Keratinocyte (primary cell): ENCODE results near the gene ZEB1. TPM values are rescaled to one million over a fixed set of nuclear protein-coding genes. Genes with fewer than 3 reads are reported as not detected.

ENCODE experiments used
- DNase-seq: peaks from one replicate; pipeline ENCODE4 v3.0.0-alpha.2; 2011; ENCODE audit warnings: low read depth, missing footprints, low spot score
- FAIRE-seq: peaks from 2 replicates; lab custom pipeline; 2011; peaks lifted over from hg19 to GRCh38; lab: Jason Lieb, UNC
- H2AFZ ChIP-seq: 2 replicates; pipeline ENCODE4 v1.6.0; 2012; ENCODE audit warnings: low read length, control low read depth, inconsistent platforms; ENCODE audit not compliant: control insufficient read depth
- H3K27ac ChIP-seq: 2 replicates; pipeline ENCODE4 v1.5.1; 2011; ENCODE audit warnings: low read length; ENCODE audit not compliant: control insufficient read depth, insufficient read depth
- H3K27me3 ChIP-seq: 3 replicates; pipeline ENCODE4 v1.6.0; 2011; ENCODE audit warnings: low read length; ENCODE audit not compliant: control insufficient read depth, insufficient read depth; ENCODE audit errors: extremely low read depth
- H3K36me3 ChIP-seq, 2 experiments: 2 replicates in 1 of 2; 3 replicates in 1 of 2; pipeline ENCODE4 v1.5.1; 2011; ENCODE audit warnings: low read length in 2 of 2, mild to moderate bottlenecking in 1 of 2; ENCODE audit not compliant: control insufficient read depth in 2 of 2, insufficient read depth in 2 of 2; ENCODE audit errors: extremely low read depth in 1 of 2
- H3K4me1 ChIP-seq: 3 replicates; pipeline ENCODE4 v1.5.1; 2011; ENCODE audit warnings: low read length; ENCODE audit not compliant: control insufficient read depth, insufficient read depth; ENCODE audit errors: extremely low read depth
- H3K4me2 ChIP-seq: 3 replicates; pipeline ENCODE4 v1.6.0; 2011; ENCODE audit warnings: low read depth, low read length; ENCODE audit not compliant: control insufficient read depth, insufficient read depth; ENCODE audit errors: extremely low read depth
- H3K4me3 ChIP-seq, 3 experiments: fragments of 200-600 bp in 1 of 3; sonication (generic) in 1 of 3; 2 replicates in 2 of 3; 3 replicates in 1 of 3; pipeline ENCODE4 v1.5.1; 2011 to 2016; ENCODE audit warnings: low read length in 3 of 3, mild to moderate bottlenecking in 3 of 3, control low read depth in 2 of 3, inconsistent platforms in 1 of 3, low read depth in 1 of 3, mixed read lengths in 1 of 3, mixed run types in 1 of 3, moderate library complexity in 1 of 3; ENCODE audit not compliant: control insufficient read depth in 2 of 3, insufficient read depth in 2 of 3; ENCODE audit errors: extremely low read depth in 1 of 3
- H3K79me2 ChIP-seq: 2 replicates; pipeline ENCODE4 v1.6.0; 2012; ENCODE audit warnings: low read length; ENCODE audit not compliant: control insufficient read depth, insufficient read depth
- H3K9ac ChIP-seq: 3 replicates; pipeline ENCODE4 v1.6.0; 2011; ENCODE audit warnings: low read length; ENCODE audit not compliant: control insufficient read depth, insufficient read depth; ENCODE audit errors: extremely low read depth
- H3K9me1 ChIP-seq: 3 replicates; pipeline ENCODE4 v1.6.0; 2011; ENCODE audit warnings: low read length; ENCODE audit not compliant: control insufficient read depth, insufficient read depth; ENCODE audit errors: extremely low read depth
- H3K9me3 ChIP-seq: 2 replicates; pipeline ENCODE4 v1.5.1; 2012; ENCODE audit warnings: low read depth, low read length; ENCODE audit not compliant: control insufficient read depth
- H4K20me1 ChIP-seq: 3 replicates; pipeline ENCODE4 v1.6.0; 2011; ENCODE audit warnings: low read length; ENCODE audit not compliant: control insufficient read depth, insufficient read depth; ENCODE audit errors: extremely low read depth
- EZH2 ChIP-seq: IDR thresholded peaks from one replicate; pipeline ENCODE4 v1.6.1; 2012; ENCODE audit warnings: inconsistent platforms, mild to moderate bottlenecking, low read length, moderate library complexity
- dilution Hi-C: fragments of 300-500 bp; cut with MboI; formaldehyde crosslinking; loops from one replicate; pipeline ENCODE4 v1.7.0; 2020; ENCODE audit warnings: low sequenced_read_pairs; ENCODE audit not compliant: extremely low pct_ligation_motif_present
- polyA plus RNA-seq, 5 experiments: library from polyadenylated mRNA; depleted of rRNA in 3 of 5; stranded (reverse) in 3 of 5; stranded (forward) in 1 of 5; unstranded in 1 of 5; fragments of >200 nt; gene quantifications; 1 replicate in 1 of 5; 2 replicates in 3 of 5; 3 replicates in 1 of 5; pipeline versions ENCODE4 v1.2.1 to v1.2.3, GENCODE V29; 2011 to 2012; ENCODE audit warnings: missing spikeins in 2 of 5, low read depth in 1 of 5, low replicate concordance in 1 of 5
- TF ChIP-seq, protein P1 (sequence below), 3 experiments: IDR thresholded peaks in 1 of 3; conservative IDR thresholded peaks in 1 of 3; optimal IDR thresholded peaks in 1 of 3; 2 replicates in 2 of 3; 3 replicates in 1 of 3; pipeline versions ENCODE3 to v1.5.1; 2011; ENCODE audit warnings: low read length in 3 of 3, mild to moderate bottlenecking in 3 of 3, moderate library complexity in 2 of 3, control low read depth in 1 of 3, inconsistent platforms in 1 of 3; ENCODE audit not compliant: insufficient read depth in 2 of 3; ENCODE audit errors: extremely low read depth in 1 of 3

ZEB1 gene
- polyA plus RNA-seq, 1 donor (not counting 4 experiments of a cell fraction or from before 2014, with no cell fraction given), result 0.96 TPM

DNA sequence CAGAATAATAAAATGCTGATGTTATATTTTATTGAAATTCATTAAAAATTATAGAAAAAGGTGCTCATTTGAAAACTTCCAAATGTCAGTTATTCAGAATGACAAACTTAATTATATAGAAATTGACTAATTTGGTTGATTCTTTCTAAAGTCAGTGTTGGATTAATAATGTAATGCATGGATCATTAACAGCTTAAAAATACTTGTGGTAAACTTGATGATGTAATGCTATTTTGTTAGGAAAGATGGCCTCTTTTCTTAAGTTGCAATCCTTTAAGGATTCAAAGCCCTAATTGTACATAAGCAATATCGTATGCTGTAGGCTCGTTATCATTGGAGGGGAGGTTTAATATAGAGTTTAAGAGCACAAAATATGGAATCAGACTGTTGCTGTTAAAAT, 141.2 kb downstream of the ZEB1 start:
- no peak overlapping the region for H3K27ac ChIP-seq
- no peak overlapping the region for H3K9ac ChIP-seq
- H3K27me3 ChIP-seq, result no peaks in the 10 kb centered on the region
- no peaks in the 10 kb centered on the region for H3K9me3 ChIP-seq
- H3K4me1 ChIP-seq, result no peaks in the 10 kb centered on the region
- FAIRE-seq, result no peak
- no peaks in the 10 kb centered on the region for H3K9me1 ChIP-seq
- dilution Hi-C loops, result no loop called here
- H3K4me2 ChIP-seq, result no peak overlapping the region
- H3K79me2 ChIP-seq, result no peaks in the 10 kb centered on the region
- H3K36me3 ChIP-seq, result no peaks in the 10 kb centered on the region
- H3K4me3 ChIP-seq, result no peak overlapping the region
- H4K20me1 ChIP-seq, result no peaks in the 10 kb centered on the region
- H2AFZ ChIP-seq, result no peak overlapping the region
- DNase-seq, result no peak
- TF ChIP-seq, protein P1, sequence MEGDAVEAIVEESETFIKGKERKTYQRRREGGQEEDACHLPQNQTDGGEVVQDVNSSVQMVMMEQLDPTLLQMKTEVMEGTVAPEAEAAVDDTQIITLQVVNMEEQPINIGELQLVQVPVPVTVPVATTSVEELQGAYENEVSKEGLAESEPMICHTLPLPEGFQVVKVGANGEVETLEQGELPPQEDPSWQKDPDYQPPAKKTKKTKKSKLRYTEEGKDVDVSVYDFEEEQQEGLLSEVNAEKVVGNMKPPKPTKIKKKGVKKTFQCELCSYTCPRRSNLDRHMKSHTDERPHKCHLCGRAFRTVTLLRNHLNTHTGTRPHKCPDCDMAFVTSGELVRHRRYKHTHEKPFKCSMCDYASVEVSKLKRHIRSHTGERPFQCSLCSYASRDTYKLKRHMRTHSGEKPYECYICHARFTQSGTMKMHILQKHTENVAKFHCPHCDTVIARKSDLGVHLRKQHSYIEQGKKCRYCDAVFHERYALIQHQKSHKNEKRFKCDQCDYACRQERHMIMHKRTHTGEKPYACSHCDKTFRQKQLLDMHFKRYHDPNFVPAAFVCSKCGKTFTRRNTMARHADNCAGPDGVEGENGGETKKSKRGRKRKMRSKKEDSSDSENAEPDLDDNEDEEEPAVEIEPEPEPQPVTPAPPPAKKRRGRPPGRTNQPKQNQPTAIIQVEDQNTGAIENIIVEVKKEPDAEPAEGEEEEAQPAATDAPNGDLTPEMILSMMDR (optimal IDR thresholded peaks at IDR 0.05 in 1 of 3, IDR thresholded peaks at IDR 0.05 in 1 of 3, conservative IDR thresholded peaks at IDR 0.05 in 1 of 3; ENCODE audit: extremely low read depth in 1 of 3, insufficient read depth in 2 of 3, low read length in 3 of 3), result no peak
- TF ChIP-seq EZH2, result no peak

DNA sequence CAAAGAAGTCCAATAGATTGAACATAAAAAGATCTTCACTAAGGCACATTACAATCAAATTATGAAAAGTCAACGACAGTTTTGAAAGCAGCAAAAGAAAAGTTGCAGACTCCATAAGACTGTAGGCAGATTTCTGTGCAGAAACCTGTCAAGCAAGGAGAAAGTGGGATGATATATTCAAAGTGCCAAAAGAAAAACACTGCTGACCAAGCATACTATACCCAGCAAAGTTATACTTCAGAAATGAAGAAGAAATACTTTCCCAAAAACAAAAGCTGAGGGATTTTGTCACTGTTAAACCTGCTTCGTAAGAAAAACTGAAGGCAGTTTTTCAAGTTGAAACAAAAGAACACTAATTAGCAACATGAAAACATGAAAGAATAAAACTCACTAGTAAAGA, 145.5 kb downstream of the ZEB1 start:
- H3K36me3 ChIP-seq, result no peaks in the 10 kb centered on the region
- no peak for FAIRE-seq

More for the DNA sequence above, 145.5 kb downstream of the ZEB1 start:
- no peaks in the 10 kb centered on the region for H3K27me3 ChIP-seq
- H2AFZ ChIP-seq, result no peak overlapping the region
- DNase-seq, result no peak
- H4K20me1 ChIP-seq, result no peaks in the 10 kb centered on the region
- H3K4me2 ChIP-seq, result no peak overlapping the region
- TF ChIP-seq EZH2, result no peak
- TF ChIP-seq, protein P1 (optimal IDR thresholded peaks at IDR 0.05 in 1 of 3, IDR thresholded peaks at IDR 0.05 in 1 of 3, conservative IDR thresholded peaks at IDR 0.05 in 1 of 3; ENCODE audit: extremely low read depth in 1 of 3, insufficient read depth in 2 of 3, low read length in 3 of 3), result no peak
- H3K4me3 ChIP-seq, result no peak overlapping the region
- no peaks in the 10 kb centered on the region for H3K9me3 ChIP-seq
- H3K9me1 ChIP-seq, result no peaks in the 10 kb centered on the region
- H3K79me2 ChIP-seq, result no peaks in the 10 kb centered on the region
- dilution Hi-C loops, result no loop called here
- no peak overlapping the region for H3K27ac ChIP-seq
- H3K9ac ChIP-seq, result no peak overlapping the region
- H3K4me1 ChIP-seq, result no peaks in the 10 kb centered on the region
